ENCODE data around the gene TRPM6.
"Not testable (repeated sequence)": the region's sequence is repeated elsewhere in the genome, so short reads cannot be mapped to it uniquely, and the experiment has no call there.

TRPM6 gene

GRCh38 chr9:74887041-74887980, at the start of gene TRPM6:
TRPM6 (minus strand) TSS chr9:74887921; CDS start chr9:74887856, 65 bp downstream.
- Histone ChIP-seq H3K27me3 (ENCODE audit: insufficient read depth, low read length) (peaks cover 25% of the 10 kb centered on the region), H3K4me1 (ENCODE audit: insufficient read depth, low read length) (peaks cover 2% of the 10 kb centered on the region), H3K4me3 (ENCODE audit: low read length) (peak within 1 kb of the TSS; percentile 45), H3K36me3 (ENCODE audit: insufficient read depth, low read length) (no peaks in the 10 kb centered on the region), H2AFZ (ENCODE audit: low read depth, low read length) (peak within 1 kb of the TSS; percentile 86), H3K9me3 (ENCODE audit: low read length) (no peaks in the 10 kb centered on the region)

- H3K27me3 ChIP-seq (ENCODE audit: insufficient read depth, low read length): no peaks in the 10 kb centered on the region
- H3K36me3 ChIP-seq (ENCODE audit: insufficient read depth, low read length): no peaks in the 10 kb centered on the region
- H3K9me3 ChIP-seq (ENCODE audit: low read length): no peaks in the 10 kb centered on the region
- H3K4me3 ChIP-seq (ENCODE audit: low read length): no peak overlapping the region
- H2AFZ ChIP-seq (ENCODE audit: low read depth, low read length): no peak overlapping the region
- no peaks in the 10 kb centered on the region for H3K4me1 ChIP-seq (ENCODE audit: insufficient read depth, low read length)
These were observed 47.3 kb upstream of the TRPM6 start for GRCh38 chr9:74935008-74935407.

- Histone ChIP-seq H3K36me3 (ENCODE audit: insufficient read depth, low read length) (no peaks in the 10 kb centered on the region), H3K27me3 (ENCODE audit: insufficient read depth, low read length) (no peaks in the 10 kb centered on the region), H3K9me3 (ENCODE audit: low read length) (no peaks in the 10 kb centered on the region), H3K4me1 (ENCODE audit: insufficient read depth, low read length) (no peaks in the 10 kb centered on the region), H3K4me3 (ENCODE audit: low read length) (no peak overlapping the region), H2AFZ (ENCODE audit: low read depth, low read length) (no peak overlapping the region)
These were observed 34.0 kb upstream of the TRPM6 start for GRCh38 chr9:74921737-74922136.

- H3K36me3 ChIP-seq (ENCODE audit: insufficient read depth, low read length): no peaks in the 10 kb centered on the region
These were observed 33.4 kb upstream of the TRPM6 start for GRCh38 chr9:74920944-74921626.

GRCh38 chr9:74910036-74910435, 22.3 kb upstream of the TRPM6 start:
- Histone ChIP-seq H2AFZ (ENCODE audit: low read depth, low read length) (no peak overlapping the region), H3K4me1 (ENCODE audit: insufficient read depth, low read length) (no peaks in the 10 kb centered on the region), H3K27me3 (ENCODE audit: insufficient read depth, low read length) (no peaks in the 10 kb centered on the region), H3K36me3 (ENCODE audit: insufficient read depth, low read length) (no peaks in the 10 kb centered on the region), H3K4me3 (ENCODE audit: low read length) (no peak overlapping the region), H3K9me3 (ENCODE audit: low read length) (no peaks in the 10 kb centered on the region)

More at GRCh38 chr9:74920944-74921626, 33.4 kb upstream of the TRPM6 start:
- Histone ChIP-seq H3K9me3 (ENCODE audit: low read length) (no peaks in the 10 kb centered on the region), H3K4me1 (ENCODE audit: insufficient read depth, low read length) (no peaks in the 10 kb centered on the region), H3K4me3 (ENCODE audit: low read length) (no peak overlapping the region), H2AFZ (ENCODE audit: low read depth, low read length) (no peak overlapping the region), H3K27me3 (ENCODE audit: insufficient read depth, low read length) (no peaks in the 10 kb centered on the region)

GRCh38 chr9:74908665-74909064, 20.9 kb upstream of the TRPM6 start:
- Histone ChIP-seq H3K4me3 (ENCODE audit: low read length) (no peak overlapping the region), H2AFZ (ENCODE audit: low read depth, low read length) (no peak overlapping the region), H3K27me3 (ENCODE audit: insufficient read depth, low read length) (no peaks in the 10 kb centered on the region), H3K36me3 (ENCODE audit: insufficient read depth, low read length) (no peaks in the 10 kb centered on the region), H3K4me1 (ENCODE audit: insufficient read depth, low read length) (no peaks in the 10 kb centered on the region), H3K9me3 (ENCODE audit: low read length) (no peaks in the 10 kb centered on the region)

- Histone ChIP-seq H2AFZ (ENCODE audit: low read depth, low read length) (no peak overlapping the region), H3K36me3 (ENCODE audit: insufficient read depth, low read length) (no peaks in the 10 kb centered on the region), H3K27me3 (ENCODE audit: insufficient read depth, low read length) (no peaks in the 10 kb centered on the region), H3K4me3 (ENCODE audit: low read length) (no peak overlapping the region), H3K9me3 (ENCODE audit: low read length) (no peaks in the 10 kb centered on the region), H3K4me1 (ENCODE audit: insufficient read depth, low read length) (no peaks in the 10 kb centered on the region)
These were observed 19.4 kb upstream of the TRPM6 start for GRCh38 chr9:74907085-74907484.

- H3K9me3 ChIP-seq (ENCODE audit: low read length): no peaks in the 10 kb centered on the region
- H3K27me3 ChIP-seq (ENCODE audit: insufficient read depth, low read length): no peaks in the 10 kb centered on the region
- no peak overlapping the region for H3K4me3 ChIP-seq (ENCODE audit: low read length)
- no peaks in the 10 kb centered on the region for H3K36me3 ChIP-seq (ENCODE audit: insufficient read depth, low read length)
- no peak overlapping the region for H2AFZ ChIP-seq (ENCODE audit: low read depth, low read length)
- no peaks in the 10 kb centered on the region for H3K4me1 ChIP-seq (ENCODE audit: insufficient read depth, low read length)
These were observed 13.3 kb upstream of the TRPM6 start for GRCh38 chr9:74901001-74901400.

GRCh38 chr9:74888449-74888848, 728 bp upstream of the TRPM6 start:
- H3K27me3 ChIP-seq (ENCODE audit: insufficient read depth, low read length): peaks cover 25% of the 10 kb centered on the region
- H3K4me1 ChIP-seq (ENCODE audit: insufficient read depth, low read length); H3K36me3 ChIP-seq (ENCODE audit: insufficient read depth, low read length); H3K4me3 ChIP-seq (ENCODE audit: low read length); H2AFZ ChIP-seq (ENCODE audit: low read depth, low read length); H3K9me3 ChIP-seq (ENCODE audit: low read length): not testable (repeated sequence)

- Histone ChIP-seq H3K4me3 (ENCODE audit: low read length) (peak overlapping the region; percentile 45), H3K36me3 (ENCODE audit: insufficient read depth, low read length) (no peaks in the 10 kb centered on the region), H3K27me3 (ENCODE audit: insufficient read depth, low read length) (peaks cover 25% of the 10 kb centered on the region), H3K9me3 (ENCODE audit: low read length) (no peaks in the 10 kb centered on the region), H2AFZ (ENCODE audit: low read depth, low read length) (no peak overlapping the region), H3K4me1 (ENCODE audit: insufficient read depth, low read length) (peaks cover 2% of the 10 kb centered on the region)
These were observed 255 bp upstream of the TRPM6 start for GRCh38 chr9:74887981-74888370.

- Histone ChIP-seq H2AFZ (ENCODE audit: low read depth, low read length) (no peak overlapping the region), H3K36me3 (ENCODE audit: insufficient read depth, low read length) (no peaks in the 10 kb centered on the region), H3K4me3 (ENCODE audit: low read length) (no peak overlapping the region), H3K9me3 (ENCODE audit: low read length) (no peaks in the 10 kb centered on the region), H3K4me1 (ENCODE audit: insufficient read depth, low read length) (no peaks in the 10 kb centered on the region), H3K27me3 (ENCODE audit: insufficient read depth, low read length) (no peaks in the 10 kb centered on the region)
These were observed 11.3 kb downstream of the TRPM6 start for GRCh38 chr9:74876382-74876949.

GRCh38 chr9:74875656-74876055, 12.1 kb downstream of the TRPM6 start:
- H3K4me3 ChIP-seq (ENCODE audit: low read length): no peak overlapping the region
- no peaks in the 10 kb centered on the region for H3K9me3 ChIP-seq (ENCODE audit: low read length)
- H3K36me3 ChIP-seq (ENCODE audit: insufficient read depth, low read length): no peaks in the 10 kb centered on the region
- H3K4me1 ChIP-seq (ENCODE audit: insufficient read depth, low read length): no peaks in the 10 kb centered on the region
- no peaks in the 10 kb centered on the region for H3K27me3 ChIP-seq (ENCODE audit: insufficient read depth, low read length)
- H2AFZ ChIP-seq (ENCODE audit: low read depth, low read length): no peak overlapping the region

GRCh38 chr9:74874220-74874619, 13.5 kb downstream of the TRPM6 start:
- H3K4me3 ChIP-seq (ENCODE audit: low read length): no peak overlapping the region
- no peaks in the 10 kb centered on the region for H3K36me3 ChIP-seq (ENCODE audit: insufficient read depth, low read length)
- H3K9me3 ChIP-seq (ENCODE audit: low read length): no peaks in the 10 kb centered on the region
- no peaks in the 10 kb centered on the region for H3K4me1 ChIP-seq (ENCODE audit: insufficient read depth, low read length)
- H2AFZ ChIP-seq (ENCODE audit: low read depth, low read length): no peak overlapping the region
- no peaks in the 10 kb centered on the region for H3K27me3 ChIP-seq (ENCODE audit: insufficient read depth, low read length)

Data from neuron (in vitro differentiated cells).